Measurements from ENCODE around the gene SEZ6L. TPM values are rescaled to one million over a fixed set of nuclear protein-coding genes. Genes with fewer than 3 reads are reported as not detected.

The SEZ6L gene
- total RNA-seq, 1 experiment from 2014 or later, result not detected

GRCh38 chr22:26241361-26241760 lies 72.1 kb downstream of the SEZ6L start (continued):
- TF ChIP-seq YY1 (IDR thresholded peaks at IDR 0.05; ENCODE audit: extremely low read depth, insufficient replicate concordance, low read depth, low read length) (no peak), SRF (IDR thresholded peaks at IDR 0.05; ENCODE audit: low read depth) (no peak), ZFX (IDR thresholded peaks at IDR 0.05) (no peak), CBX3 (IDR thresholded peaks at IDR 0.05; ENCODE audit: low read depth) (no peak), CTCF (IDR thresholded peaks at IDR 0.05 in 2 of 3, conservative IDR thresholded peaks at IDR 0.05 in 1 of 3; ENCODE audit: borderline replicate concordance in 1 of 3, insufficient read depth in 1 of 3, low read depth in 2 of 3, low read length in 2 of 3) (no peak), POLR2AphosphoS5 (IDR thresholded peaks at IDR 0.05; ENCODE audit: low read depth, low read length) (no peak), CEBPB (IDR thresholded peaks at IDR 0.05; ENCODE audit: low read depth) (no peak), ZBTB33 (IDR thresholded peaks at IDR 0.05; ENCODE audit: extremely low read depth, insufficient replicate concordance, low read length) (no peak), ZNF274 (IDR thresholded peaks at IDR 0.05; ENCODE audit: low read depth, low read length) (no peak), JUND (IDR thresholded peaks at IDR 0.05) (no peak)

- Histone ChIP-seq H3K4me2 (ENCODE audit: low read length) (no peak overlapping the region), H2AFZ (ENCODE audit: low read depth, low read length, poor library complexity, severe bottlenecking) (no peak overlapping the region), H3K9me2 (ENCODE audit: insufficient read depth) (no peaks in the 10 kb centered on the region), H3K9ac (ENCODE audit: low read length) (no peak overlapping the region), H4K20me1 (ENCODE audit: insufficient read depth) (no peaks in the 10 kb centered on the region), H3K9me3 (ENCODE audit: control insufficient read depth in 1 of 2, insufficient read depth in 1 of 2, low read depth in 1 of 2, low read length in 2 of 2) (no peaks in the 10 kb centered on the region), H3K36me3 (ENCODE audit: control insufficient read depth in 1 of 2, insufficient read depth in 2 of 2, low read length in 2 of 2) (no peaks in the 10 kb centered on the region), H3K79me2 (ENCODE audit: insufficient read depth, low read length) (no peaks in the 10 kb centered on the region), H3K27me3 (ENCODE audit: insufficient read depth, low read length) (peaks cover 75% of the 10 kb centered on the region), H3K4me1 (ENCODE audit: control insufficient read depth in 1 of 2, insufficient read depth in 2 of 2, low read length in 2 of 2) (no peaks in the 10 kb centered on the region), H3K4me3 (replicated peaks in 1 of 2; ENCODE audit: low read depth in 1 of 2, low read length in 2 of 2) (no peak overlapping the region), H3K27ac (ENCODE audit: low read depth, low read length) (no peak overlapping the region)
- ChIA-PET POLR2A (no interaction called here), RAD21 (ENCODE audit: low non-redundant PET in 1 of 2, low total read pairs in 2 of 2, uncharacterized antibody in 2 of 2, unreplicated experiment in 2 of 2) (no interaction called here), CTCF (no interaction called here)
- no peak for TF ChIP-seq POLR2AphosphoS5 (IDR thresholded peaks at IDR 0.05; ENCODE audit: low read depth, low read length)
- TF ChIP-seq JUND (IDR thresholded peaks at IDR 0.05), result no peak
- TF ChIP-seq EGR1 (IDR thresholded peaks at IDR 0.05; ENCODE audit: low read depth), result no peak
- no peak for TF ChIP-seq RAD21 (IDR thresholded peaks at IDR 0.05; ENCODE audit: low read depth)
- TF ChIP-seq SIN3A (IDR thresholded peaks at IDR 0.05; ENCODE audit: low read depth), result no peak
- no peak for TF ChIP-seq CTCF (IDR thresholded peaks at IDR 0.05 in 2 of 3, conservative IDR thresholded peaks at IDR 0.05 in 1 of 3; ENCODE audit: borderline replicate concordance in 1 of 3, insufficient read depth in 1 of 3, low read depth in 2 of 3, low read length in 2 of 3)
- no peak for TF ChIP-seq SP1 (IDR thresholded peaks at IDR 0.05; ENCODE audit: low read depth)
- TF ChIP-seq ZNF274 (IDR thresholded peaks at IDR 0.05; ENCODE audit: low read depth, low read length), result no peak
- TF ChIP-seq EZH2phosphoT487 (IDR thresholded peaks at IDR 0.05; ENCODE audit: borderline replicate concordance), result no peak
- TF ChIP-seq CBX3 (IDR thresholded peaks at IDR 0.05; ENCODE audit: low read depth), result no peak
- TF ChIP-seq SRF (IDR thresholded peaks at IDR 0.05; ENCODE audit: low read depth), result no peak
- TF ChIP-seq ZFX (IDR thresholded peaks at IDR 0.05), result no peak
- no peak for TF ChIP-seq EZH2 (IDR thresholded peaks at IDR 0.05)
- no peak for TF ChIP-seq FOSL1 (IDR thresholded peaks at IDR 0.05; ENCODE audit: low read depth)
- TF ChIP-seq MAX (IDR thresholded peaks at IDR 0.05), result no peak
- intact Hi-C loops (cut with micrococcal nuclease), result no loop called here
- DNase-seq (ENCODE audit: low read depth, low spot score) (no peak), ATAC-seq (no peak)
- no TSS peak for BruUV-seq (replicated peaks)
Measured at GRCh38 chr22:26245001-26245400, 75.7 kb downstream of the SEZ6L start.

Measured in HCT116 (cell line).